SU-DHL-6 (cell line): Measurements from ENCODE around the gene THAP11.

Source experiments
- EZH2phosphoT487 ChIP-seq: fragments of 200-600 bp; sonication (generic), shearing (Covaris generic); conservative IDR thresholded peaks from 2 replicates; pipeline ENCODE4 v1.6.1; 2018; ENCODE audit warnings: mild to moderate bottlenecking, antibody characterized with exemption, low read length, moderate library complexity, mixed read lengths
- TF ChIP-seq, protein P1 (sequence below): fragments of 200-600 bp; sonication (generic); IDR thresholded peaks from one replicate; pipeline ENCODE4 v1.5.1; 2017; ENCODE audit warnings: antibody characterized with exemption, mild to moderate bottlenecking, low read length, moderate library complexity; ENCODE audit not compliant: insufficient read depth, poor library complexity, severe bottlenecking

DNA sequence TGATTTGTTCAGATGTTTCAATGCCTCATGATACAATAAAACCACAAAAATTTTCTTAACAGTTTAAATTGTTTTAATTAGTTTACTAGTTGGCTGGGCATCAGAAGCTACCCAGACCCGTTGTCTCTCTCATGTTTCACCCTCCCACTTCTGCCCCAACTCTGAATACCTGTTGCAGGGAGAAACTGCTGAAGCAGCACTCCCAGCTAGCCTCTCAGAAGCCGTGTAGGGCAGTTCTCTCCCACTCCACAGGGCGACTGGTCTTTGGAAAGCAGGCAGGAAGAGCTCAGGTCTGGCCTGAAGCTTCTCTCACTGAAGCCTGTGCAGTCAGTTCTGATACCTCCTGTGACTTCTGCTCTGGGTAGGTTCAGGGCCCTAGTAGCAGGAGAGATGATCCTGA is 29.1 kb downstream of the THAP11 start:
- TF ChIP-seq, protein P1, sequence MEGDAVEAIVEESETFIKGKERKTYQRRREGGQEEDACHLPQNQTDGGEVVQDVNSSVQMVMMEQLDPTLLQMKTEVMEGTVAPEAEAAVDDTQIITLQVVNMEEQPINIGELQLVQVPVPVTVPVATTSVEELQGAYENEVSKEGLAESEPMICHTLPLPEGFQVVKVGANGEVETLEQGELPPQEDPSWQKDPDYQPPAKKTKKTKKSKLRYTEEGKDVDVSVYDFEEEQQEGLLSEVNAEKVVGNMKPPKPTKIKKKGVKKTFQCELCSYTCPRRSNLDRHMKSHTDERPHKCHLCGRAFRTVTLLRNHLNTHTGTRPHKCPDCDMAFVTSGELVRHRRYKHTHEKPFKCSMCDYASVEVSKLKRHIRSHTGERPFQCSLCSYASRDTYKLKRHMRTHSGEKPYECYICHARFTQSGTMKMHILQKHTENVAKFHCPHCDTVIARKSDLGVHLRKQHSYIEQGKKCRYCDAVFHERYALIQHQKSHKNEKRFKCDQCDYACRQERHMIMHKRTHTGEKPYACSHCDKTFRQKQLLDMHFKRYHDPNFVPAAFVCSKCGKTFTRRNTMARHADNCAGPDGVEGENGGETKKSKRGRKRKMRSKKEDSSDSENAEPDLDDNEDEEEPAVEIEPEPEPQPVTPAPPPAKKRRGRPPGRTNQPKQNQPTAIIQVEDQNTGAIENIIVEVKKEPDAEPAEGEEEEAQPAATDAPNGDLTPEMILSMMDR: no peak
- TF ChIP-seq EZH2phosphoT487: no peak
